Ishikawa (cell line): ENCODE data around the gene MTCP1.

Source experiments
- CEBPB ChIP-seq: IDR thresholded peaks from 2 replicates; pipeline ENCODE4 v1.6.1; 2012
- CREB1 ChIP-seq: IDR thresholded peaks from 2 replicates; pipeline ENCODE4 v1.6.1; 2012; ENCODE audit warnings: low read depth
- EGR1 ChIP-seq: IDR thresholded peaks from 2 replicates; pipeline ENCODE4 v1.6.1; 2012
- EP300 ChIP-seq: IDR thresholded peaks from 2 replicates; pipeline ENCODE4 v1.6.1; 2012; ENCODE audit warnings: borderline replicate concordance
- FOXM1 ChIP-seq: IDR thresholded peaks from 2 replicates; pipeline ENCODE4 v1.6.1; 2012; ENCODE audit warnings: low read depth, borderline replicate concordance
- MAX ChIP-seq: IDR thresholded peaks from 2 replicates; pipeline ENCODE4 v1.6.1; 2012
- NFIC ChIP-seq: IDR thresholded peaks from 2 replicates; pipeline ENCODE4 v1.6.1; 2012
- RAD21 ChIP-seq: IDR thresholded peaks from 2 replicates; pipeline ENCODE4 v1.6.1; 2012; ENCODE audit warnings: low read depth
- REST ChIP-seq: IDR thresholded peaks from 2 replicates; pipeline ENCODE4 v1.6.1; 2012; ENCODE audit warnings: low read depth, mild to moderate bottlenecking
- TAF1 ChIP-seq: IDR thresholded peaks from 2 replicates; pipeline ENCODE4 v1.6.1; 2012; ENCODE audit warnings: low read depth, mild to moderate bottlenecking
- TCF12 ChIP-seq: IDR thresholded peaks from 2 replicates; pipeline ENCODE4 v1.6.1; 2012; ENCODE audit warnings: low read depth
- TEAD4 ChIP-seq: IDR thresholded peaks from 2 replicates; pipeline ENCODE4 v1.6.1; 2012
- USF1 ChIP-seq: IDR thresholded peaks from 2 replicates; pipeline ENCODE4 v1.6.1; 2012
- YY1 ChIP-seq: IDR thresholded peaks from 2 replicates; pipeline ENCODE4 v1.6.1; 2012; ENCODE audit warnings: low read depth
- ZBTB7A ChIP-seq: IDR thresholded peaks from 2 replicates; pipeline ENCODE4 v1.6.1; 2012; ENCODE audit warnings: low read depth

The MTCP1 gene

GRCh38 chrX:155053656-155054055 lies 17.3 kb downstream of the MTCP1 start:
- no peak for TF ChIP-seq MAX
- no peak for TF ChIP-seq TCF12
- TF ChIP-seq ZBTB7A, result no peak

- TF ChIP-seq CREB1, result no peak
- TF ChIP-seq FOXM1, result no peak
- TF ChIP-seq RAD21, result no peak
- TF ChIP-seq REST, result no peak
- no peak for TF ChIP-seq TCF12
- no peak for TF ChIP-seq USF1
- TF ChIP-seq NFIC, result no peak
- TF ChIP-seq ZBTB7A, result no peak
- TF ChIP-seq MAX, result no peak
- no peak for TF ChIP-seq TAF1
- TF ChIP-seq EP300, result no peak
- TF ChIP-seq YY1, result no peak
Measured at GRCh38 chrX:155052738-155053498, 18.0 kb downstream of the MTCP1 start.

- TF ChIP-seq NFIC, result no peak
- TF ChIP-seq ZBTB7A, result no peak
- TF ChIP-seq YY1, result no peak
- 0 out of 2 replicates have a peak, but pooled peaks have one; percentile 33 for TF ChIP-seq RAD21
Measured at GRCh38 chrX:155048977-155049619, 21.8 kb downstream of the MTCP1 start.

GRCh38 chrX:155046811-155047528 lies 24.0 kb downstream of the MTCP1 start:
- TF ChIP-seq REST, result no peak
- no peak for TF ChIP-seq RAD21
- no peak for TF ChIP-seq TCF12
- TF ChIP-seq TAF1, result no peak
- no peak for TF ChIP-seq USF1
- no peak for TF ChIP-seq CREB1
- TF ChIP-seq TEAD4, result no peak
- TF ChIP-seq MAX, result no peak
- TF ChIP-seq YY1, result no peak
- TF ChIP-seq FOXM1, result no peak
- no peak for TF ChIP-seq CEBPB
- no peak for TF ChIP-seq EGR1
- TF ChIP-seq NFIC, result no peak
- no peak for TF ChIP-seq EP300
- no peak for TF ChIP-seq ZBTB7A

- no peak for TF ChIP-seq TAF1
- TF ChIP-seq CREB1, result no peak
- TF ChIP-seq NFIC, result no peak
- TF ChIP-seq REST, result no peak
- no peak for TF ChIP-seq ZBTB7A
- no peak for TF ChIP-seq USF1
- TF ChIP-seq FOXM1, result no peak
- TF ChIP-seq YY1, result no peak
- TF ChIP-seq TCF12, result no peak
- TF ChIP-seq RAD21, result no peak
- TF ChIP-seq CEBPB, result no peak
- no peak for TF ChIP-seq MAX
- TF ChIP-seq EGR1, result no peak
- TF ChIP-seq TEAD4, result no peak
- TF ChIP-seq EP300, result no peak
Measured at GRCh38 chrX:155046129-155046810, 24.7 kb downstream of the MTCP1 start.
